CD4-positive, alpha-beta T cell treated with Interferon gamma for 1 hour (primary cell): ENCODE data around the gene PRKAR1B.

Source experiments
- DNase-seq: peaks from one replicate; pipeline ENCODE4 v3.0.0-alpha.2; 2020

Gene PRKAR1B

GRCh38 chr7:503575-504111 is 223.4 kb downstream of the PRKAR1B start:
- DNase-seq: no peak

- no peak for DNase-seq
Observed at GRCh38 chr7:502296-502695, 224.8 kb downstream of the PRKAR1B start.

- DNase-seq: no peak
Observed at GRCh38 chr7:501526-501925, 225.6 kb downstream of the PRKAR1B start.

GRCh38 chr7:500521-501420 is 226.3 kb downstream of the PRKAR1B start:
- DNase-seq: no peak

GRCh38 chr7:499853-500485 is 227.1 kb downstream of the PRKAR1B start:
- no peak for DNase-seq
